Left ventricle myocardium inferior (tissue), 1 donor: ENCODE measurements around the gene CHAC2. TPM values are rescaled to one million over a fixed set of nuclear protein-coding genes. Genes with fewer than 3 reads are reported as not detected.
"Not testable (repeated sequence)": the region's sequence is repeated elsewhere in the genome, so short reads cannot be mapped to it uniquely, and the experiment has no call there.

Experiments
- DNase-seq: peaks from one replicate; pipeline ENCODE4 v3.0.0-alpha.2; 2020
- H3K27ac ChIP-seq: fragments of 200-600 bp; replicated peaks from 2 replicates; pipeline ENCODE4 v1.8.0; 2021
- H3K27me3 ChIP-seq: fragments of 200-600 bp; 2 replicates; pipeline ENCODE4 v1.8.0; 2021; ENCODE audit warnings: low read depth
- H3K36me3 ChIP-seq: fragments of 200-600 bp; 2 replicates; pipeline ENCODE4 v1.8.0; 2021
- H3K4me1 ChIP-seq: fragments of 200-600 bp; 2 replicates; pipeline ENCODE4 v1.8.0; 2021
- H3K4me3 ChIP-seq: fragments of 200-600 bp; 2 replicates; pipeline ENCODE4 v1.8.0; 2021; ENCODE audit warnings: mild to moderate bottlenecking, moderate library complexity
- H3K9me3 ChIP-seq: fragments of 200-600 bp; replicated peaks from 2 replicates; pipeline ENCODE4 v1.8.0; 2021
- intact Hi-C: fragments of 100-400 bp; cut with micrococcal nuclease; formaldehyde crosslinking; loops from one replicate; pipeline ENCODE4 v1.11.0; 2022
- total RNA-seq: library from RNA; stranded (reverse); fragmentation: NEBNext Ultra II Directional; extraction: Animal tissue kit (Norgen Biotek cat#: 25700); gene quantifications from one replicate; pipeline ENCODE4 v1.2.1, GENCODE V29; 2021
- TF ChIP-seq, protein P1 (sequence below): fragments of 200-600 bp; IDR thresholded peaks from 2 replicates; pipeline ENCODE4 v1.8.0; 2021; ENCODE audit warnings: antibody characterized with exemption, mild to moderate bottlenecking, borderline replicate concordance
- donor health status: DM: no; HTN: yes; CAD: no; lungs with severe emphysema.

Gene CHAC2
- total RNA-seq, 1 donor from 2014 or later, result 3.8 TPM

DNA sequence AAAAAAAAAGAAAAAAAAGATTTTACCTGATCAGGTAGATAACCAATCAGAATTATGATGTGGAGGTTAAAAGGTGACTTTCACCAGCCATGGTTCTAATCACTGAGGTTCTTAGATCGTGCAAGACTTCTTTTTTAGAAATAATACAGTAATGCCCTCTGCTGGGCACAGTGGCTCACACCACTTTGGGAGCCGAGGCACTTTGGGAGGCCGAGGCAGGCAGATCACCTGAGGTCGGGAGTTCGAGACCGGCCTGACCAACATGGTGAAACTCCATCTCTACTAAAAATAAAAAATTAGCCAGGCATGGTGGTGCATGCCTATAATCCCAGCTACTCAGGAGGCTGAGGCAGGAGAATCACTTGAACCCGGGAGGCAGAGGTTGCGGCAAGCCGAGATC lies 56.0 kb downstream of the CHAC2 start:
- TF ChIP-seq, protein P1, sequence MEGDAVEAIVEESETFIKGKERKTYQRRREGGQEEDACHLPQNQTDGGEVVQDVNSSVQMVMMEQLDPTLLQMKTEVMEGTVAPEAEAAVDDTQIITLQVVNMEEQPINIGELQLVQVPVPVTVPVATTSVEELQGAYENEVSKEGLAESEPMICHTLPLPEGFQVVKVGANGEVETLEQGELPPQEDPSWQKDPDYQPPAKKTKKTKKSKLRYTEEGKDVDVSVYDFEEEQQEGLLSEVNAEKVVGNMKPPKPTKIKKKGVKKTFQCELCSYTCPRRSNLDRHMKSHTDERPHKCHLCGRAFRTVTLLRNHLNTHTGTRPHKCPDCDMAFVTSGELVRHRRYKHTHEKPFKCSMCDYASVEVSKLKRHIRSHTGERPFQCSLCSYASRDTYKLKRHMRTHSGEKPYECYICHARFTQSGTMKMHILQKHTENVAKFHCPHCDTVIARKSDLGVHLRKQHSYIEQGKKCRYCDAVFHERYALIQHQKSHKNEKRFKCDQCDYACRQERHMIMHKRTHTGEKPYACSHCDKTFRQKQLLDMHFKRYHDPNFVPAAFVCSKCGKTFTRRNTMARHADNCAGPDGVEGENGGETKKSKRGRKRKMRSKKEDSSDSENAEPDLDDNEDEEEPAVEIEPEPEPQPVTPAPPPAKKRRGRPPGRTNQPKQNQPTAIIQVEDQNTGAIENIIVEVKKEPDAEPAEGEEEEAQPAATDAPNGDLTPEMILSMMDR, result peak; percentile 15
- H3K36me3 ChIP-seq, result peaks cover 14% of the 10 kb centered on the region
- H3K9me3 ChIP-seq, intact Hi-C loops, H3K27me3 ChIP-seq, H3K27ac ChIP-seq, H3K4me3 ChIP-seq, DNase-seq: not testable (repeated sequence)
- H3K4me1 ChIP-seq, result peaks cover 29% of the 10 kb centered on the region

Other genes with a start within 250 kb of the CHAC2 start
- gene ASB3, start 19.1 kb downstream of the CHAC2 start, total RNA-seq, result 11.4 TPM
- 44.3 TPM for gene ERLEC1, start 19.2 kb downstream of the CHAC2 start, total RNA-seq
- 0.82 TPM for gene GPR75, start 92.2 kb downstream of the CHAC2 start, total RNA-seq
- 63.6 TPM for gene PSME4, start 203.2 kb downstream of the CHAC2 start, total RNA-seq